CD14-positive monocyte (primary cell): Measurements from ENCODE around the gene IKZF1. TPM values are rescaled to one million over a fixed set of nuclear protein-coding genes. Genes with fewer than 3 reads are reported as not detected.

Experiments
- DNase-seq, 3 donors: peaks; one replicate each; pipeline ENCODE4 v3.0.0-alpha.2; 2011 to 2022
- H2AFZ ChIP-seq: 2 replicates; pipeline ENCODE4 v1.6.0; 2012; ENCODE audit warnings: mild to moderate bottlenecking, low read depth, low read length, inconsistent platforms; ENCODE audit not compliant: insufficient read depth, poor library complexity, severe bottlenecking
- H3K27ac ChIP-seq, 2 donors: 1 replicate in 1 of 2; 2 replicates in 1 of 2; pipeline ENCODE4 v1.5.1; 2012 to 2013; ENCODE audit warnings: low read length in 2 of 2, control low read depth in 1 of 2, inconsistent platforms in 1 of 2, low read depth in 1 of 2, mild to moderate bottlenecking in 1 of 2
- H3K27me3 ChIP-seq, 2 donors: one replicate each; pipeline versions ENCODE4 v1.6.0 to v1.6.1; 2011 to 2013; ENCODE audit warnings: low read length in 2 of 2; ENCODE audit not compliant: control insufficient read depth in 2 of 2, insufficient read depth in 2 of 2
- H3K36me3 ChIP-seq, 2 donors: replicated peaks in 1 of 2; 1 replicate in 1 of 2; 2 replicates in 1 of 2; pipeline versions ENCODE4 v1.5.1 to v1.6.1; 2012 to 2013; ENCODE audit warnings: low read length in 2 of 2, control low read depth in 1 of 2, inconsistent platforms in 1 of 2, mild to moderate bottlenecking in 1 of 2; ENCODE audit not compliant: insufficient read depth in 2 of 2, control insufficient read depth in 1 of 2
- H3K4me1 ChIP-seq, 2 donors: 1 replicate in 1 of 2; 2 replicates in 1 of 2; pipeline versions ENCODE4 v1.5.1 to v1.6.1; 2012 to 2013; ENCODE audit warnings: low read length in 2 of 2, control low read depth in 1 of 2, inconsistent platforms in 1 of 2, mild to moderate bottlenecking in 1 of 2, moderate library complexity in 1 of 2; ENCODE audit not compliant: insufficient read depth in 2 of 2, control insufficient read depth in 1 of 2
- H3K4me2 ChIP-seq: replicated peaks from 2 replicates; pipeline ENCODE3; 2012; ENCODE audit warnings: low read length, moderate library complexity, mild to moderate bottlenecking; ENCODE audit not compliant: poor library complexity, severe bottlenecking; ENCODE audit errors: extremely low read depth
- H3K4me3 ChIP-seq, 3 experiments: fragments of 200-600 bp in 1 of 3; sonication (generic) in 1 of 3; replicated peaks in 1 of 3; 1 replicate in 2 of 3; 2 replicates in 1 of 3; pipeline ENCODE4 v1.5.1; 2011 to 2013; ENCODE audit warnings: low read length in 3 of 3, mild to moderate bottlenecking in 3 of 3, control low read depth in 2 of 3, low read depth in 2 of 3, inconsistent platforms in 1 of 3, moderate library complexity in 1 of 3
- H3K79me2 ChIP-seq: 2 replicates; pipeline ENCODE4 v1.6.0; 2012; ENCODE audit warnings: mild to moderate bottlenecking, control low read depth, inconsistent platforms, low read length, moderate library complexity; ENCODE audit not compliant: insufficient read depth
- H3K9ac ChIP-seq: 2 replicates; pipeline ENCODE4 v1.6.0; 2017; ENCODE audit warnings: low read length, mild to moderate bottlenecking; ENCODE audit not compliant: insufficient read depth, poor library complexity, severe bottlenecking
- H3K9me3 ChIP-seq, 2 donors: replicated peaks in 1 of 2; 1 replicate in 1 of 2; 2 replicates in 1 of 2; pipeline versions ENCODE4 v1.5.1 to v1.6.1; 2012 to 2013; ENCODE audit warnings: low read length in 2 of 2, control low read depth in 1 of 2; ENCODE audit not compliant: control insufficient read depth in 1 of 2, insufficient read depth in 1 of 2
- H4K20me1 ChIP-seq: 2 replicates; pipeline ENCODE4 v1.6.0; 2012; ENCODE audit warnings: mild to moderate bottlenecking, low read length, control low read depth, moderate library complexity; ENCODE audit not compliant: insufficient read depth
- H3K27ac Mint-ChIP-seq, 7 donors: one replicate each; pipeline ENCODE4 v1.8.0; 2020; ENCODE audit warnings: mild to moderate bottlenecking in 7 of 7, mixed read lengths in 7 of 7, moderate library complexity in 6 of 7, inconsistent platforms in 2 of 7
- H3K27me3 Mint-ChIP-seq, 3 donors: one replicate each; pipeline ENCODE4 v1.8.0; 2021 to 2022; ENCODE audit warnings: low read depth in 3 of 3, mild to moderate bottlenecking in 3 of 3, mixed read lengths in 3 of 3, moderate library complexity in 3 of 3, inconsistent platforms in 1 of 3
- H3K36me3 Mint-ChIP-seq, 2 donors: one replicate each; pipeline ENCODE4 v1.8.0; 2020; ENCODE audit warnings: mixed read lengths in 2 of 2, inconsistent platforms in 1 of 2, mild to moderate bottlenecking in 1 of 2
- H3K4me1 Mint-ChIP-seq: one replicate; pipeline ENCODE4 v1.8.0; 2020; ENCODE audit warnings: mild to moderate bottlenecking, mixed read lengths
- H3K4me3 Mint-ChIP-seq, 2 donors: one replicate each; pipeline ENCODE4 v1.8.0; 2020; ENCODE audit warnings: mild to moderate bottlenecking in 2 of 2, mixed read lengths in 2 of 2, moderate library complexity in 1 of 2
- H3K9me3 Mint-ChIP-seq, 7 donors: one replicate each; pipeline ENCODE4 v1.8.0; 2020 to 2022; ENCODE audit warnings: mixed read lengths in 7 of 7, mild to moderate bottlenecking in 6 of 7, moderate library complexity in 6 of 7, inconsistent platforms in 2 of 7
- CTCF ChIP-seq: fragments of 200-600 bp; IDR thresholded peaks from one replicate; pipeline ENCODE4 v1.8.0; 2022; ENCODE audit warnings: antibody characterized with exemption, mild to moderate bottlenecking
- WGBS: methylation state at CpG from one replicate; pipeline ENCODE4 v1.1.5; 2013; ENCODE audit warnings: missing lambda C conversion rate; ENCODE audit not compliant: insufficient coverage; 5-methylcytosine and 5-hydroxymethylcytosine counted together
- intact Hi-C, 2 donors: fragments of 100-400 bp; cut with micrococcal nuclease; formaldehyde crosslinking; loops; one replicate each; pipeline versions ENCODE4 v1.15.0 to v1.15.1; 2023
- polyA plus RNA-seq, 3 donors: library from polyadenylated mRNA; depleted of rRNA in 1 of 3; unstranded in 2 of 3; stranded (reverse) in 1 of 3; fragments of 300-500 nt in 2 of 3; fragments of >200 nt in 1 of 3; fragmentation: Illumina TruSeq in 2 of 3; gene quantifications; 1 replicate in 2 of 3; 2 replicates in 1 of 3; pipeline ENCODE4 v1.2.3, GENCODE V29; 2012 to 2021

The IKZF1 gene
- polyA plus RNA-seq, 3 donors: 38.4 to 130 (median 80.2) TPM

- Mint-ChIP-seq H3K27ac (no peak overlapping the region), H3K36me3 (peaks cover 0 to 2% of the 10 kb centered on the region in 2 donors), H3K4me3 (no peak overlapping the region), H3K9me3 (no peaks in the 10 kb centered on the region), H3K27me3 (no peaks in the 10 kb centered on the region), H3K4me1 (peaks cover 78% of the 10 kb centered on the region)
- H3K9ac ChIP-seq: no peak overlapping the region
- no peak for DNase-seq
- no peaks in the 10 kb centered on the region for H3K36me3 ChIP-seq
- WGBS: 76% methylated on average over 2 of the region's 5 CpGs
- no peak overlapping the region for H3K4me3 ChIP-seq
- intact Hi-C loops: loop anchor here (5.0 kb wide), 1 partner anchor 37 kb away; no protein-coding TSS in a partner anchor
- H3K9me3 ChIP-seq: no peaks in the 10 kb centered on the region
- no peak overlapping the region for H2AFZ ChIP-seq
- peaks cover 60 to 73% of the 10 kb centered on the region in 2 donors for H3K4me1 ChIP-seq
- no peaks in the 10 kb centered on the region for H3K79me2 ChIP-seq
- H3K4me2 ChIP-seq: no peak overlapping the region
- no peak overlapping the region for H3K27ac ChIP-seq
- TF ChIP-seq CTCF: no peak
- H4K20me1 ChIP-seq: no peaks in the 10 kb centered on the region
- H3K27me3 ChIP-seq: no peaks in the 10 kb centered on the region
Observed at GRCh38 chr7:50270531-50271018, 33.9 kb upstream of the IKZF1 start.

- DNase-seq: no peak
- WGBS: 58% methylated on average over 3 of the region's 3 CpGs
- H3K36me3 ChIP-seq: no peaks in the 10 kb centered on the region
- H3K27ac Mint-ChIP-seq: no peak overlapping the region
- no peaks in the 10 kb centered on the region for H3K27me3 ChIP-seq
- no peak overlapping the region for H3K4me2 ChIP-seq
- H4K20me1 ChIP-seq: no peaks in the 10 kb centered on the region
- no peaks in the 10 kb centered on the region for H3K79me2 ChIP-seq
- peaks cover 70% of the 10 kb centered on the region for H3K4me1 Mint-ChIP-seq
- H3K4me3 ChIP-seq: no peak overlapping the region
- no peak overlapping the region for H3K9ac ChIP-seq
- no peak overlapping the region for H3K27ac ChIP-seq
- H2AFZ ChIP-seq: peak overlapping the region; percentile 3
- H3K36me3 Mint-ChIP-seq: peaks cover 0 to 2% of the 10 kb centered on the region in 2 donors
- peaks cover 46 to 68% of the 10 kb centered on the region in 2 donors for H3K4me1 ChIP-seq
- no peaks in the 10 kb centered on the region for H3K9me3 Mint-ChIP-seq
- intact Hi-C loops: loop anchor here (5.0 kb wide), 1 partner anchor 34 kb away; no protein-coding TSS in a partner anchor
- H3K4me3 Mint-ChIP-seq: no peak overlapping the region
- no peaks in the 10 kb centered on the region for H3K9me3 ChIP-seq
- no peak for TF ChIP-seq CTCF
- H3K27me3 Mint-ChIP-seq: no peaks in the 10 kb centered on the region
Observed at GRCh38 chr7:50272808-50273207, 31.7 kb upstream of the IKZF1 start.
